ENCODE data around the gene KCNJ6.

The KCNJ6 gene

DNA sequence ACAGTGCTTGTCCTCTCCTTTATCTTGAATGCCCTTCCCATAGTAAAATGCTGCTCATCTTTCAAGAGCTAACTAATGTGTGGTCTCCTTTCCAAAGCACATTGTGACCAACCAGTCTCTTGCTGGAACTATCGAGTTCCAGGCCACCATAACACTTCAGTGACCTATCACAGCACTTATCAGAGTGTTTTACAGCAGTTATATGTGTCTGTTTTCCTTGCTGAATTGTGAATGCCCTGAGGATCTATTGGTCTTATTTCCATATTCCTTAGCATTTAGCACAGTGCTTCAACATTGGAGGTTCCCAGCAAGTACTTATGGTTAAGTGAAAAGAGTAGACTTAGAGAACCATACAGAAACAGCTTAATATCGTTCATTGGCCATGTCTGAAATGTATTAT lies 285.4 kb downstream of the KCNJ6 start:
- no peak for DNase-seq (ENCODE audit: low read depth)
- TF ChIP-seq, protein P1, sequence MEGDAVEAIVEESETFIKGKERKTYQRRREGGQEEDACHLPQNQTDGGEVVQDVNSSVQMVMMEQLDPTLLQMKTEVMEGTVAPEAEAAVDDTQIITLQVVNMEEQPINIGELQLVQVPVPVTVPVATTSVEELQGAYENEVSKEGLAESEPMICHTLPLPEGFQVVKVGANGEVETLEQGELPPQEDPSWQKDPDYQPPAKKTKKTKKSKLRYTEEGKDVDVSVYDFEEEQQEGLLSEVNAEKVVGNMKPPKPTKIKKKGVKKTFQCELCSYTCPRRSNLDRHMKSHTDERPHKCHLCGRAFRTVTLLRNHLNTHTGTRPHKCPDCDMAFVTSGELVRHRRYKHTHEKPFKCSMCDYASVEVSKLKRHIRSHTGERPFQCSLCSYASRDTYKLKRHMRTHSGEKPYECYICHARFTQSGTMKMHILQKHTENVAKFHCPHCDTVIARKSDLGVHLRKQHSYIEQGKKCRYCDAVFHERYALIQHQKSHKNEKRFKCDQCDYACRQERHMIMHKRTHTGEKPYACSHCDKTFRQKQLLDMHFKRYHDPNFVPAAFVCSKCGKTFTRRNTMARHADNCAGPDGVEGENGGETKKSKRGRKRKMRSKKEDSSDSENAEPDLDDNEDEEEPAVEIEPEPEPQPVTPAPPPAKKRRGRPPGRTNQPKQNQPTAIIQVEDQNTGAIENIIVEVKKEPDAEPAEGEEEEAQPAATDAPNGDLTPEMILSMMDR (IDR thresholded peaks at IDR 0.05; ENCODE audit: low read depth, low read length), result no peak
- no peak for TF ChIP-seq MYC (IDR thresholded peaks at IDR 0.05; ENCODE audit: low read depth, low read length)
- TF ChIP-seq, protein P2, sequence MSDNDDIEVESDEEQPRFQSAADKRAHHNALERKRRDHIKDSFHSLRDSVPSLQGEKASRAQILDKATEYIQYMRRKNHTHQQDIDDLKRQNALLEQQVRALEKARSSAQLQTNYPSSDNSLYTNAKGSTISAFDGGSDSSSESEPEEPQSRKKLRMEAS (IDR thresholded peaks at IDR 0.05; ENCODE audit: low read depth, low read length), result no peak
- TF ChIP-seq POLR2A (IDR thresholded peaks at IDR 0.05; ENCODE audit: extremely low read depth, insufficient read length), result no peak
- H3K4me3 ChIP-seq (ENCODE audit: low read depth, low read length), result no peak overlapping the region

DNA sequence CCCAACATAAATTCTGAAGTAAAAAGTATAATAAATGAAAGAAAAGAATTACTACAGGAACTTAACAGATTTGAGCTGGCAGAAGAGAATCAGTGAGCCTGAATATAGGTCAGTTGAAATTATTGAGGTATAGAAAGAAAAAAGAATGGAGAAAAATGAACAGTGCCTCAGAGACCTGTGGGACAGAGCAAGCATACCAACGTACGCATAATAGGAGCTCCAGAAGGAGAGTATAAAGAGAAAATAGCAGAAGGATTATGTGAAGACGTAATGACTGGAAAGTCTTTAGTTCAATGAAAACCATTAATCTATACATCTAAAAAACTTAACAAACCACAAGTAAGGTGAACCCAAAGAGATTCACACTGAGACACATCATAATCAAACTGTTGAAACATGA lies 287.9 kb downstream of the KCNJ6 start:
- no peak overlapping the region for H3K4me3 ChIP-seq (ENCODE audit: low read depth, low read length)
- DNase-seq (ENCODE audit: low read depth), result no peak
- TF ChIP-seq, protein P2 (IDR thresholded peaks at IDR 0.05; ENCODE audit: low read depth, low read length), result no peak
- TF ChIP-seq POLR2A (IDR thresholded peaks at IDR 0.05; ENCODE audit: extremely low read depth, insufficient read length) (no peak), MYC (IDR thresholded peaks at IDR 0.05; ENCODE audit: low read depth, low read length) (no peak)
- TF ChIP-seq, protein P1 (IDR thresholded peaks at IDR 0.05; ENCODE audit: low read depth, low read length), result no peak

DNA sequence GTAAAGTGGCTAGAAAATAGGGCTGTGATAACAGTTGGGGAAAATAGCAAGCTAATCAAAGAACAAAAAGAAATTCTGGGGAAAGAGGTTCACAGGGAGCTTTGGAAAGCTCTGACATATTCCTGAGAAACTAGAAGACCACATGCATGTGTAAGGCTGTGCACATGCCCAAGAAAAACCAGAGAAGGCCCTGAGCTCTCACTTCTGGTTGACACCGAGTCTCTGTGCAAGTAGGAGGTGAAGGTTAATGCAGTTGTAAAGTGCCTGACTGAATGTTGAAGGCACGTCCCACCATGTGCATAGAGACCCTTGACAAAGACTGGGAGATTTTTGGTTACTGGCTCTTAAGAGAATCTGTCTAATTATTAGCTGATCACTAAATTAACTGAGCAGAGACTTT lies 288.7 kb downstream of the KCNJ6 start:
- no peak overlapping the region for H3K4me3 ChIP-seq (ENCODE audit: low read depth, low read length)
- no peak for DNase-seq (ENCODE audit: low read depth)
- TF ChIP-seq, protein P1 (IDR thresholded peaks at IDR 0.05; ENCODE audit: low read depth, low read length), result no peak
- TF ChIP-seq, protein P2 (IDR thresholded peaks at IDR 0.05; ENCODE audit: low read depth, low read length), result no peak
- TF ChIP-seq POLR2A (IDR thresholded peaks at IDR 0.05; ENCODE audit: extremely low read depth, insufficient read length) (no peak), MYC (IDR thresholded peaks at IDR 0.05; ENCODE audit: low read depth, low read length) (no peak)

DNA sequence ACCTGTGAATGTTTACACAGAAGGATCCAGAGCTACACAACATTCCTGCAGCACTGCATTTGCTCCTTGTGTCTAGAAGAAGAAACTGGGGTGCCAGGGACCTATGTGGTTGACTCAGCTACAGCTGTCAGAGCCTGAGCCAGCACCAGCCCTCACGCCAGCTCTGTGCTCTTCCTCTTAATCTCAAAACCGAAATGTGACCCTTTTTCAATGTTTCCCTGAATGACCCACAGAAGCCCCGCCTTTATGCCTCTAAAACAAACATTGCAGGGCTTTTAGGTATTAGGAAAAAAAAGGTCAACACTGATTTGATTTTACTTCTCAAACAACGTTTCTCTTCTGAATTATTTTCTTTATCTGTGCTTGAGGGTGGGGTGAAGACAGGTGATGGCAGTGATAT lies 289.2 kb downstream of the KCNJ6 start:
- TF ChIP-seq, protein P1 (IDR thresholded peaks at IDR 0.05; ENCODE audit: low read depth, low read length), result no peak
- TF ChIP-seq, protein P2 (IDR thresholded peaks at IDR 0.05; ENCODE audit: low read depth, low read length), result no peak
- TF ChIP-seq MYC (IDR thresholded peaks at IDR 0.05; ENCODE audit: low read depth, low read length) (no peak), POLR2A (IDR thresholded peaks at IDR 0.05; ENCODE audit: extremely low read depth, insufficient read length) (no peak)
- no peak overlapping the region for H3K4me3 ChIP-seq (ENCODE audit: low read depth, low read length)
- DNase-seq (ENCODE audit: low read depth), result no peak

DNA sequence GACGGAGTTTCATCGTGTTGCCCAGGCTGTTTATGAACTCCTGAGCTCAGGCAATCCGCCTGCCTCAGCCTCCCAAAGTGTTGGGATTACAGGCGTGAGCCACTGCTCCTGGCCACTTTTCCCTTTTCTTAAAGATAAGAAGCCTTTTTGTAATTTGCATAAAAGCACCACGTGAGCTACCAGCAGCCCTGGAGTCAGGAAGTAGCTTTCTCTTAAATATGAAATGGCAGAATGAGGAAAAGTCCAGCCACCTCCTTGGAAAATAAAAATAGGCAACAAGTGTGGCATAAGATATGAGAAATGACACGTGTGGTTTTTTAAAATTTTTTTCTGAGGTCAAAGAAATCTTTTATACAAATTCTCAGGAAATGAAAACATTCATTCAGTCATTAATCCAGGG lies 289.9 kb downstream of the KCNJ6 start:
- TF ChIP-seq POLR2A (IDR thresholded peaks at IDR 0.05; ENCODE audit: extremely low read depth, insufficient read length), result no peak
- TF ChIP-seq, protein P2 (IDR thresholded peaks at IDR 0.05; ENCODE audit: low read depth, low read length), result no peak
- TF ChIP-seq MYC (IDR thresholded peaks at IDR 0.05; ENCODE audit: low read depth, low read length), result no peak
- TF ChIP-seq, protein P1 (IDR thresholded peaks at IDR 0.05; ENCODE audit: low read depth, low read length), result no peak
- DNase-seq (ENCODE audit: low read depth), result no peak
- H3K4me3 ChIP-seq (ENCODE audit: low read depth, low read length), result no peak overlapping the region

DNA sequence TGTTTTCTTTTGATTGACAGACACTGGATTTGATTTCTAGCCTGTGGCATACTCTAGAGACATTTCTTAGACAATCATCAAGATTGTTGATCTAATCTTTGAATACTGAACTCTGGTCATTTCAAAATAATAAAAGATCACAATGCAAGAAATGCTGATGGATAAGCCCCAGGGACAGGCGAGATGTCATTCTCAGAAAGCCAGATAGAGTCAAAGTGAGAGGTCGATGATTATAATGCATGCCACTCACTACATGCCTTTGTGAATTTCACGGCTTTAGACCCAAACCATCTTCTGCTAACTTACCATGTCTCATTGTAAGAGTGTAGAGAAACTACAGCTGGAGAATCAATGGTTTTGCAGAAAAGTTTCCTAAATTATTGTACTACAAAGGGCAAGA lies 292.6 kb downstream of the KCNJ6 start:
- H3K4me3 ChIP-seq (ENCODE audit: low read depth, low read length), result no peak overlapping the region
- TF ChIP-seq MYC (IDR thresholded peaks at IDR 0.05; ENCODE audit: low read depth, low read length) (no peak), POLR2A (IDR thresholded peaks at IDR 0.05; ENCODE audit: extremely low read depth, insufficient read length) (no peak)
- TF ChIP-seq, protein P1 (IDR thresholded peaks at IDR 0.05; ENCODE audit: low read depth, low read length), result no peak
- TF ChIP-seq, protein P2 (IDR thresholded peaks at IDR 0.05; ENCODE audit: low read depth, low read length), result no peak
- no peak for DNase-seq (ENCODE audit: low read depth)
